HG03439 (cell line): Measurements from ENCODE around the gene TBCA.
"Not testable (repeated sequence)": the region's sequence is repeated elsewhere in the genome, so short reads cannot be mapped to it uniquely, and the experiment has no call there.

Experiments
- ATAC-seq: cut with Tn5 transposase; IDR thresholded peaks from one replicate; pipeline ENCODE4 v1.9.1; 2021; ENCODE audit warnings: mild to moderate bottlenecking, moderate library complexity; ENCODE audit not compliant: unreplicated experiment

TBCA gene

DNA sequence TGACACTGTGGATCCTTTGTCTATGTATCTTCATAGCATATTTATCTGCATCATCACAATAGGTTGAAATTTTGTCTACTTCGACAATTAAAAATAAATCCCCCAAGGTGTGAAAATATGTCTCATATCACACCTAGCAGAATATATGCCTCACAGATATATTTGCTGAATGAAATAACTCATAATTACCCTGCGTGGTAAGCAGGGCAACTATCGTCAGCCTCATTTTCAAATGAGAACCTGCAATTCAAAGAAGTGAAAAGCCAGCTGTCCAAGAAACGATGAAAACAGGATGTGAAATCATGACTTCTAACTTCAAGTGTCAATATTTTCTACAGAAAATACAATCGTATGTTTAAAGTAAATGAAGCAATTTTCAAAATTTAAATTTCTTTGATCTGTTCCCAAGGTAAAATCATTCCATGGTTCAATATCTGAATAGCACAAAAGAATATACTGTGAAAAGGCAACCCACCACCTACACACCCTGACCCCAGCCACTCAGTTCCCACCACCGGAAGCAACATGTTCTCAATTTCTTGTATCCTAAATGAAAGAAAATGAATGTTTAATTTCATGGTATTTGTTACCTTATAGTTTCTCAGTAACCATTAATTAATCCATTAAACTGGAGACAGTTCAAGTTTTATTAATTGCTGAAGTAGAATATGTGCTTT, 57.1 kb downstream of the TBCA start:
- ATAC-seq, result peak; percentile 69

- ATAC-seq, result no peak
Observed at GRCh38 chr5:77709993-77710685, 66.0 kb downstream of the TBCA start.

- ATAC-seq, result no peak
Observed at GRCh38 chr5:77709340-77709739, 66.8 kb downstream of the TBCA start.

DNA sequence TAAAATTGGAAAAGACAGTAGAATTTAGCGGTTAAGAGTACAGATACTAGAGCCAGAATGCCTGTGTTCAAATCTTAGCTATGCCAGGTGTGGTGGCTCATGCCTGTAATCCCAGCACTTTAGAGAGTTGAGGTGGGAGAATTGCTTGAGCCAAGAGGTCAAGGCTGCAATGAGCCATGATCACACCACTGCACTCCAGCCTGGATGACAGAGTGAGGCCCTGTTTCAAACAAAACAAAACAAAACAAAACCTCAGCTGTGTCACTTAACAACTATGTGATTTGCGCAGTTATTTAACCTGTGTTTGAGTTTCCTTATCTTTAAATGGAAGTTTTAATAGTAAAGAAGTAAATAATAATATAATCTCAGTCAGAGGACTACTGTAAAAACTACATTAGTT, 68.3 kb downstream of the TBCA start:
- no peak for ATAC-seq

- ATAC-seq, result not testable (repeated sequence)
Observed at GRCh38 chr5:77699569-77699968, 76.6 kb downstream of the TBCA start.

- ATAC-seq, result no peak
Observed at GRCh38 chr5:77698920-77699319, 77.2 kb downstream of the TBCA start.

DNA sequence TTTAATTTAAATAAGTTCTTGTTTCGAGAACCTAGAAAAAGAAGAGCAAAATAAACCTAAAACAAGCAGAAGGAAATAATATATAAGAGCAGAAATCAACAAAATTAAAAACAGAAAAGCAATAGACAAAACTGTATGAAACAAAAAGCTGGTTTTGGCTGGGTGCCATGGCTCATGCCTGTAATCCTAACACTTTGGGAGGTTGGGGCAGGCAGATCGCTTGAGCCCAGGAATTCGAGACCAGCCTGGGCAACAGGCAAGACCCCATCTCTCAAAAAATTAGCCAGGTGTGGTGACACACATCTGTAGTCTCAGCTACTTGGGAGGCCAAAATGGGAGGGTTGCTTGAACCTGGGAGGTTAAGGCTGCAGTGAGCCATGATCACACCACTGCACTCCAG, 78.4 kb downstream of the TBCA start:
- no peak for ATAC-seq

DNA sequence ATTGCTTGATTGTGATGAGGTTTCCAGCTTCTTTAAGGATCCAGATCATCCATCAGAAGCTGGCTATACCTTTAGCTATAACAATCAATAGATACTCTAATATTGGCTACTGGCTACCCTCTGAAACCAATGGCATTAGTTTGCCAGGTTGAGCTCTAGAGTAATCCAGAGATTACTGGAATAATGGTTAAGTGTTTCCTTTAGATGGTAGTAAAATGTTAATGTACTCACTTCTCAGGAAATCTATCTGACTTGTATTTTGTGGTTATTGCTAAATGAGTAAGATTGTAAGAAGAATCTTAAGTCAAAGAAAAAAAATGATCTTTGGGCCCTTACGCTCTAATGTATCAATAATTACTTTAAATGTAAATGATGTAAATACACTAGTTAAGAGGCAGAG, 80.0 kb downstream of the TBCA start:
- no peak for ATAC-seq

DNA sequence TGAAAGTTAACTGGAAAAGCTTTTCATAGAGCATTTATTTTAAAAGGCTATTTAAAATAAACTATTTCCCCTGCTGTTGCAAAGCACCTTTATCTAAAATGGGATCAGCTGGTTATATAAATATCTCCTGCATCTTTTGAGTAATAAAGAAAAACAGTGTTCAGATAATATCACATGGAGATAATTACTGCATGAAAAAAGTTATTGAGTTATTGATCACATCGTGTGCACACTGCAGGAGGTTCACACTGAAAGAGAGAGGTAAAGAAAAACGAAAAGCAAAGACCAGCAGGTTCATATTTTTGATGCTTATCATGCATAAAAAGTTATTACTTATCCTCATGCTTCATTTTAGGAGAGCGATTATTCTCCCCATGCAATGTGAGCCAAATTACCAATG, 82.2 kb downstream of the TBCA start:
- ATAC-seq, result no peak

GRCh38 chr5:77683171-77683732, 92.9 kb downstream of the TBCA start:
- ATAC-seq, result no peak

- ATAC-seq, result no peak
Observed at GRCh38 chr5:77670526-77670925, 105.6 kb downstream of the TBCA start.

GRCh38 chr5:77669677-77670076, 106.5 kb downstream of the TBCA start:
- no peak for ATAC-seq

DNA sequence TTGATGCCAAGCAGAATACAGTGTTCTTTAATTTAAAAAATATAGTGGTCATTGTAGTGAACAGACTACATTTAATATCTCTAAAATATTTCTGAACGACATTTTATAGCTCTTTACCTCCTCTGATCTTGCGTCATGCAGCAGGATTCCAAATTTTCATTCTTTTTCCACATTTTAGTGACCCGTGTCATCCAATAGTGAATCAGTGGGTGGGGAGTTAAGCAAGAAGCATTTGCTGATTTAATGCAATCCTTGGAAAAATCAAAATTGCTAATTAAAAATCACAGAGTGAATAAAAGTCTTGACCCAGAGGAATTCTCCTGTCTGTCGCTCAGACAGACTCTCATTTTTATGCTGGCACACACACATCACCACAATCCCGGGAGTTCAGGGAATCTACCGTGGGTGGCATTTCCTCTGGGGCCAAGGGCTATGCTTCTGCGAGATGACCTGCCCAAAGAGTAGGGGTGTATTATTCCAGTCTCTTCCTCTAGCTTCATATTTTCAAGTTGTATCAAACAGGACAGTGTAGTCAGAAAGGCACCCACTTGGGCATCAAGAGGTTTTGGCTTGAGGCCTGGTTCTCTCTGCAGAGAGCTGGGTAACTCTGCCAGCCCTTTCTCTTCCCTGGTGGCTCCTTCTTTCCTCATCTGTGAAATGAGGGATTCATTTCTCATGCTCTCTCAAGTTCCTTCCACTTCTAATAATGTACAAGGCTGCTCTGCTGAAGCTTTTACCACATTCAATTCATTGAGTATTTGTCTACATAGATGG, 112.9 kb downstream of the TBCA start:
- ATAC-seq, result no peak

- ATAC-seq, result no peak
Observed at GRCh38 chr5:77662635-77663034, 113.5 kb downstream of the TBCA start.

- ATAC-seq, result no peak
Observed at GRCh38 chr5:77658662-77659061, 117.5 kb downstream of the TBCA start.

DNA sequence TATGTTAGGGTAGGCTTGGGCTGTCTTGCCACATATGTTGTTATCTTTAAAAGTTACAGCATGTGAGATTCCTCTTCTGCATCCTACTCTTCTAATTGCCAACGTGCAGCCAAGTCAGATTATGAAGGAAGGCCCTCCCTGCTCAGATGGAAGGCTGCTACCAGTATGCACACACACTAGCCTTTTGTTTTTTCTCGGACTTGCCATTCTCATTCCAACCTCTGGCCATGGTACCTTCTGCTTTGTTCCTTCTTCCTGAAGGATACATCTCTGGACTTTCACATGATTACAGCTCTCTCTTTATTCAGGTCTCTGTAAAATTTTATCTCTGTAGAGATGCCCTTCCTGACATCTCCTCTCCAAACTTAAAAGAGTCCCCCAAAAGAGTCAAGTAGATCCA, 124.8 kb downstream of the TBCA start:
- ATAC-seq, result no peak

- no peak for ATAC-seq
Observed at GRCh38 chr5:77650686-77651085, 125.5 kb downstream of the TBCA start.

GRCh38 chr5:77649776-77650175, 126.4 kb downstream of the TBCA start:
- ATAC-seq, result no peak

- no peak for ATAC-seq
Observed at GRCh38 chr5:77645995-77646639, 130.0 kb downstream of the TBCA start.

DNA sequence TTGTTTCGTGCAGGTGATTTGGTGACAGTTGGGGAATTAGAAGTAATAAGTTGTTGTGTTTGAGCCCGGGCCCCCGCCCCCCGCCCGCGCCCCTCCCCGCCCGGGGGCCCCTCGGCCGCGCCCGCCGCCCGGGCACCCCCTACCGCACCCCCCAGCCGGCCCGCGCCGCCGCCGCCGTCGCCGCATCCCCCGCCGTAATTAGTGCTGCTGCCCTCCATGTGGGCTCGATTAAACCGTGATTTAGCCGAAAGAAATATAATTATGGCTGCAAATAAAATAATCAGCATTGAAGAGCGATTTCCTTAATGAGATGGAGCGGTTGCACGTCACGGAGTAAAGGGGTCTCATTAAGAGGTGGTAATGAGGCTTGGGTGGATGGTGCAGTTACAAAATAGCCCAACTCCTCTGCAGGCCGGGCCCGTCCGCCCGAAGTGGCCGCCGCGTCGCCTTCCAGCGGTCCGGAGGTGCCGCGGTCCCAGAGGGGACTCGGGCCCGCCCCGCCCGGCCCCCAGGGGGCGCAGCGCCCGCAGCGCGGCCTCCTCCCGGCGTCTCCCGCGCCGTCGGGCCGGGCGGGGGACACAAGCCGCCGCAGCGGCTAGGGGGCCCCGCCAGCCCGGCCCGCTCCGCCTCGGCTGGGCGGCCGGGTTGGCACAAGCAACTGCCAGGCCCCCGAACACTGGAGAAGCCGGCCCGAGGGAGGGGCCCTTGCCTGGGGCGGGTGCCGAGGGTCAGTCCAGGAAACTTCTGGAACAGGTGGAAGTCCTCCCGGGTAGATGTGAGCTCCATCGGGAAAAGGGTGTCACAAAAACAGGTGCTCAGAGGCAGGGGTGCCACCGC, 130.8 kb downstream of the TBCA start:
- no peak for ATAC-seq
